Measurements from ENCODE around the gene RTN1. TPM values are rescaled to one million over a fixed set of nuclear protein-coding genes. Genes with fewer than 3 reads are reported as not detected.

Gene RTN1
- total RNA-seq, 2 donors from 2014 or later = 8.6 to 11.2 TPM

DNA sequence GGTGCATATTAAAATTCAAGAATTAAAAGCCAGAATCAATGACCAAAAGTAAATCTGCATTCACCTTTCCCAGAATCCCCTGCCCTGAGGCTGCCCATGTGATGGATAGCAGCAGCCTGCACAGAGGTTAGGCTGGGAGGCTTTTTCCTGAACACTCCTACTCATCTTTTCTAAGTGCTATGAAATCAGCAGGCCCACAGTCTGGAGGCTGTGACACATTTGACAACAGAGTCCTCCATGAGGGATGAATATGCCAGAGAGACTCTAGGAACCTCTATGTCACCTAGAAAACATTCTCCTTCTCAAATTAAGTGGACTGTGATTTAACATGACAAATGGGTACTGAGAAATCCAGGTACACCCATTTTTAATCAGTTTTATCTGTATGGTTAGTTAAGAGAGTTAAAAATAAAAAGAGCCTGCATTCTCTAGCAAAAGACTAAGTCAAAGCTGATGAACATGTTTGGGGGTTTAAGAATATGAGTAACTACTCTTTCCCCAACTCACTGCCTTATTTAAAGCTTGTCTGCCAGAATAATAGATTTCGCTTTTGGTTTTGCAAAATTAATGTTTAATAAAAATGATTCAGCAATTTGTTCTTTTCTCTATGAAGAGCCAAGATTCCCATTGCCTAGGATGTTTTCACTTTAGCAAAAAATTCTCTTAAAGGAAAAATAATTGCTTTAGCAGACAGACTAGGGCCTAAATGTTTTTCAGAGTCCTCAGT is 115.0 kb downstream of the RTN1 start:
- Histone ChIP-seq H3K9me3 (no peaks in the 10 kb centered on the region), H3K27ac (no peak overlapping the region), H3K4me3 (no peak overlapping the region), H3K36me3 (replicated peaks in 1 of 2; ENCODE audit: insufficient read depth in 1 of 2, low read depth in 2 of 2) (no peaks in the 10 kb centered on the region), H3K27me3 (no peaks in the 10 kb centered on the region), H3K4me1 (no peaks in the 10 kb centered on the region)
- no peak for ATAC-seq
- TF ChIP-seq POLR2A (IDR thresholded peaks at IDR 0.05) = no peak
- TF ChIP-seq, protein P1, sequence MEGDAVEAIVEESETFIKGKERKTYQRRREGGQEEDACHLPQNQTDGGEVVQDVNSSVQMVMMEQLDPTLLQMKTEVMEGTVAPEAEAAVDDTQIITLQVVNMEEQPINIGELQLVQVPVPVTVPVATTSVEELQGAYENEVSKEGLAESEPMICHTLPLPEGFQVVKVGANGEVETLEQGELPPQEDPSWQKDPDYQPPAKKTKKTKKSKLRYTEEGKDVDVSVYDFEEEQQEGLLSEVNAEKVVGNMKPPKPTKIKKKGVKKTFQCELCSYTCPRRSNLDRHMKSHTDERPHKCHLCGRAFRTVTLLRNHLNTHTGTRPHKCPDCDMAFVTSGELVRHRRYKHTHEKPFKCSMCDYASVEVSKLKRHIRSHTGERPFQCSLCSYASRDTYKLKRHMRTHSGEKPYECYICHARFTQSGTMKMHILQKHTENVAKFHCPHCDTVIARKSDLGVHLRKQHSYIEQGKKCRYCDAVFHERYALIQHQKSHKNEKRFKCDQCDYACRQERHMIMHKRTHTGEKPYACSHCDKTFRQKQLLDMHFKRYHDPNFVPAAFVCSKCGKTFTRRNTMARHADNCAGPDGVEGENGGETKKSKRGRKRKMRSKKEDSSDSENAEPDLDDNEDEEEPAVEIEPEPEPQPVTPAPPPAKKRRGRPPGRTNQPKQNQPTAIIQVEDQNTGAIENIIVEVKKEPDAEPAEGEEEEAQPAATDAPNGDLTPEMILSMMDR (IDR thresholded peaks at IDR 0.05) = no peak
- intact Hi-C loops (cut with DNase I) = no loop called here
- DNase-seq = no peak
- 56% methylated on average over 1 of the region's 1 CpG for WGBS, 2 donors

DNA sequence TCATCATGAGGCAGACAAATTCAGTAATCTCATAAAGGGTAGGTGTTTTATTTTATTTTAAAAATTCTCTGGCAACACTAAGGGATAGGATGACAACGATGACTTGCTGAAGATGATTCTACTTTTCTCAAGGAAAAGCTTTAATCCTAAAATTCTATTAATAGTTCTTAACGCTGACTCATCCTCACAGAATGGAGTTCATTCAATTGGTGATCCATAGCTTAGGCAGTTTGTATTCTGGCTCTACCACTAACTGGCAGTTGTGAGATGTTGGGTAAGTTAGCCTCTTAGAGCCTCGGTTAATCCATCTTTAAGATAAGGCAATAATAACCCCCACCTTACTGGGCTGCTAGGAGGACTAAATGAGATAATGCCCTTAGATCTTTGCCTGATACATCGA is 116.3 kb downstream of the RTN1 start:
- H3K4me1 ChIP-seq = no peaks in the 10 kb centered on the region
- intact Hi-C loops (cut with DNase I) = no loop called here
- no peaks in the 10 kb centered on the region for H3K9me3 ChIP-seq
- TF ChIP-seq POLR2A (IDR thresholded peaks at IDR 0.05) = no peak
- TF ChIP-seq, protein P1 (IDR thresholded peaks at IDR 0.05) = no peak
- no peak for ATAC-seq
- no peaks in the 10 kb centered on the region for H3K36me3 ChIP-seq (replicated peaks in 1 of 2; ENCODE audit: insufficient read depth in 1 of 2, low read depth in 2 of 2)
- 71 to 78% methylated on average over 4 of the region's 4 CpGs for WGBS, 2 donors
- H3K27ac ChIP-seq = no peak overlapping the region
- no peak overlapping the region for H3K4me3 ChIP-seq
- H3K27me3 ChIP-seq = no peaks in the 10 kb centered on the region
- DNase-seq = no peak

DNA sequence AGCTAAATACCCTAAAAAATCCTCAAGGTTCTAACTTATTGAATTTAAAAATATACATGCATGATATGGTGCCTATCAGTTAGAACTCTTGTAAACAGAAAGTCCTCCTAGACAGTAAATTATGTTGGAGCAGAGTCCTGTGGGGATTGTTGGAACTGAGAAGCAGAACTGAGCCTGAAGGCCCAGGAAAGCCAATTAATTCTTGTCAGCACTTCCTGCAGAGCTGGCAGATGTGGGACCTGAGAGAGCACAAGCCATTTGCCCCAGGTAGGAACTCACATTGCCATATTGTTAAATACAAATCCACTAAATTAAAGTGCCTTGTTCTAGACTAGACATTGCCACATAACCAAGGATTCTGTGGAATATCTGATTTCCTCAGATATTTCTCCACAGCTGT is 117.1 kb downstream of the RTN1 start:
- intact Hi-C loops (cut with DNase I) = no loop called here
- ATAC-seq = no peak
- DNase-seq = no peak
- H3K9me3 ChIP-seq = no peaks in the 10 kb centered on the region
- no peak for TF ChIP-seq POLR2A (IDR thresholded peaks at IDR 0.05)
- TF ChIP-seq, protein P1 (IDR thresholded peaks at IDR 0.05) = no peak
- no peak overlapping the region for H3K27ac ChIP-seq
- H3K27me3 ChIP-seq = no peaks in the 10 kb centered on the region
- H3K4me1 ChIP-seq = no peaks in the 10 kb centered on the region
- no peak overlapping the region for H3K4me3 ChIP-seq
- H3K36me3 ChIP-seq (replicated peaks in 1 of 2; ENCODE audit: insufficient read depth in 1 of 2, low read depth in 2 of 2) = no peaks in the 10 kb centered on the region

DNA sequence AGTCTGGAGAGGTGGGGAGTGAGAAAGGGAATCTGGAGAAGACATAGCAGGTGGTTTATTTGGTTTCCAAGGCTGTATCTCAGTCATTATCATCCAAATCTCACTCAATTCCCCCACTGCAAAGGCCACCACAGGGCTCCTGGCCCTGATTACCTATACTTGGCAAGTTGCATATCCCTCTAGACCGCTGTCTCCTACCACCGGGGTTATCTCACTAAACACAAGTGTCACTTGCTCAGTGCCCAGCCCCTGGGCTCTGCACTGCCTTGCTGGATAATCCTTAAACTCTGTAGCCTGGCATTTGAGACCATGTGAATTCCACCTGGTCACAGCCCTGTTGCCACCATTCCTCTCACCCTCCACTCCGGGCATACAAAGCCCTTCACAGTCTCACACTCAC is 119.0 kb downstream of the RTN1 start:
- H3K4me3 ChIP-seq = no peak overlapping the region
- no peak for DNase-seq
- H3K4me1 ChIP-seq = no peaks in the 10 kb centered on the region
- H3K36me3 ChIP-seq (replicated peaks in 1 of 2; ENCODE audit: insufficient read depth in 1 of 2, low read depth in 2 of 2) = no peaks in the 10 kb centered on the region
- H3K27me3 ChIP-seq = no peaks in the 10 kb centered on the region
- no peaks in the 10 kb centered on the region for H3K9me3 ChIP-seq
- intact Hi-C loops (cut with DNase I) = no loop called here
- no peak overlapping the region for H3K27ac ChIP-seq
- 76 to 82% methylated on average over 3 of the region's 3 CpGs for WGBS, 2 donors
- TF ChIP-seq, protein P1 (IDR thresholded peaks at IDR 0.05) = no peak
- no peak for TF ChIP-seq POLR2A (IDR thresholded peaks at IDR 0.05)
- ATAC-seq = no peak

DNA sequence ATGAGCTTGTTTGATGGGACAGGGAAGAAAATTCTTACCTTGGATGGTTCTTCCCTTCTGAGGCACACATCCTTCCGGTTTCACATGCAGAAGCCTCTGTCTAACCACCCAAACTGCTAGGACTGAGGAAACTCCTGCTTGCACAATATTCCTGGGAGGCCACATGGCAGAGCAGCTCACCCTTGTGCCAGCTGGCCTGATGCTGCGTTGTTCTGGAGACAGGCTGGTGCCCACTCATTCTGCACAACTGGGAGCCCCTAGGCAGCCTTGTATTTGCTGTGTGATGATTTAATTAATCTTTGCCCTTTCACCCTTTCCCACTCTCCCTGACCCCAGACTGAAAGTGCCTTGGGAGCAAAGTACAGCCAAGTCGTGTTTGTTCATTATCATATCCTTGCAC is 130.8 kb downstream of the RTN1 start:
- Histone ChIP-seq H3K27ac (no peak overlapping the region), H3K4me1 (no peaks in the 10 kb centered on the region), H3K4me3 (no peak overlapping the region), H3K36me3 (replicated peaks in 1 of 2; ENCODE audit: insufficient read depth in 1 of 2, low read depth in 2 of 2) (no peaks in the 10 kb centered on the region), H3K27me3 (no peaks in the 10 kb centered on the region), H3K9me3 (no peaks in the 10 kb centered on the region)
- intact Hi-C loops (cut with DNase I) = no loop called here
- TF ChIP-seq, protein P1 (IDR thresholded peaks at IDR 0.05) = no peak
- 54 to 70% methylated on average over 3 of the region's 3 CpGs for WGBS, 2 donors
- ATAC-seq (no peak), DNase-seq (peak in 1 of 4 donors; percentile 22)
